GM03348 (cell line): ENCODE results near the gene RIMKLA.

Source experiments
- DNase-seq: peaks from one replicate; pipeline ENCODE4 v3.0.0; 2012; ENCODE audit warnings: low spot score

RIMKLA gene

GRCh38 chr1:42430286-42431135 is 49.9 kb downstream of the RIMKLA start:
- no peak for DNase-seq

- DNase-seq: no peak
Observed at GRCh38 chr1:42431514-42431913, 50.9 kb downstream of the RIMKLA start.

GRCh38 chr1:42432714-42433113 is 52.1 kb downstream of the RIMKLA start:
- DNase-seq: no peak

- no peak for DNase-seq
Observed at GRCh38 chr1:42433369-42433768, 52.8 kb downstream of the RIMKLA start.

- DNase-seq: no peak
Observed at GRCh38 chr1:42434340-42434739, 53.7 kb downstream of the RIMKLA start.

GRCh38 chr1:42439940-42440339 is 59.3 kb downstream of the RIMKLA start:
- peak; percentile 67 for DNase-seq

- DNase-seq: no peak
Observed at GRCh38 chr1:42442662-42443061, 62.1 kb downstream of the RIMKLA start.

- DNase-seq: no peak
Observed at GRCh38 chr1:42449256-42449655, 68.7 kb downstream of the RIMKLA start.

GRCh38 chr1:42450061-42450460 is 69.5 kb downstream of the RIMKLA start:
- no peak for DNase-seq

- DNase-seq: no peak
Observed at GRCh38 chr1:42453386-42453785, 72.8 kb downstream of the RIMKLA start.

GRCh38 chr1:42454403-42454802 is 73.8 kb downstream of the RIMKLA start:
- DNase-seq: no peak

- DNase-seq: peak; percentile 92
Observed at GRCh38 chr1:42456010-42456753, 75.6 kb downstream of the RIMKLA start, which contains the start of the genes PPCS and ZMYND12. Gene PPCS, plus strand, starts transcription at chr1:42456543. Its CDS starts 23 bp downstream, at chr1:42456566. Gene ZMYND12, minus strand, starts transcription at chr1:42456022. Its CDS starts 25 bp downstream, at chr1:42455997.

- peak; percentile 71 for DNase-seq
Observed at GRCh38 chr1:42456754-42457089, 76.1 kb downstream of the RIMKLA start.

- DNase-seq: no peak
Observed at GRCh38 chr1:42461196-42461595, 80.6 kb downstream of the RIMKLA start.

- peak; percentile 99 for DNase-seq
Observed at GRCh38 chr1:42462828-42463763, 82.5 kb downstream of the RIMKLA start, which contains the start of gene CCDC30. Gene CCDC30, plus strand, starts transcription at chr1:42463286. Its CDS starts 17,266 bp downstream, at chr1:42480552.

GRCh38 chr1:42463921-42464320 is 83.3 kb downstream of the RIMKLA start:
- DNase-seq: no peak

GRCh38 chr1:42466030-42466429 is 85.4 kb downstream of the RIMKLA start:
- no peak for DNase-seq

- no peak for DNase-seq
Observed at GRCh38 chr1:42469727-42470126, 89.1 kb downstream of the RIMKLA start.
